Gastroesophageal sphincter (tissue), 4 donors: ENCODE results near the gene SMYD2. TPM values are rescaled to one million over a fixed set of nuclear protein-coding genes. Genes with fewer than 3 reads are reported as not detected.

Source experiments
- ATAC-seq: fragments of 150-250 bp; one replicate; pipeline ENCODE4 v1.9.1; 2016; ENCODE audit warnings: mild to moderate bottlenecking, moderate library complexity
- H3K27ac ChIP-seq, 4 donors: fragments of 200-600 bp; sonication (generic) in 3 of 4; 1 replicate in 3 of 4; 2 replicates in 1 of 4; pipeline ENCODE4 v1.5.1; 2016 to 2019
- H3K27me3 ChIP-seq: fragments of 200-600 bp; sonication (generic); one replicate; pipeline ENCODE4 v1.5.1; 2019
- H3K36me3 ChIP-seq, 2 donors: fragments of 200-600 bp; sonication (generic); one replicate each; pipeline ENCODE4 v1.5.1; 2019; ENCODE audit warnings: control low read depth in 1 of 2
- H3K4me1 ChIP-seq, 3 donors: fragments of 200-600 bp; sonication (generic); 1 replicate in 2 of 3; 2 replicates in 1 of 3; pipeline ENCODE4 v1.5.1; 2016 to 2019; ENCODE audit warnings: control low read depth in 2 of 3
- H3K4me3 ChIP-seq, 2 donors: fragments of 200-600 bp; sonication (generic); one replicate each; pipeline ENCODE4 v1.5.1; 2019; ENCODE audit warnings: mild to moderate bottlenecking in 1 of 2, moderate library complexity in 1 of 2
- H3K9me3 ChIP-seq, 3 donors: fragments of 200-600 bp; sonication (generic); one replicate each; pipeline ENCODE4 v1.5.1; 2017 to 2019; ENCODE audit warnings: control low read depth in 2 of 3
- EP300 ChIP-seq: sonication (generic); formaldehyde crosslinking; IDR thresholded peaks from one replicate; pipeline ENCODE4 v1.6.1; 2017; ENCODE audit warnings: antibody characterized with exemption, mild to moderate bottlenecking
- POLR2A ChIP-seq, 2 donors: fragments of 450-650 bp; IDR thresholded peaks; one replicate each; pipeline ENCODE4 v1.6.1; 2017; ENCODE audit warnings: antibody characterized with exemption in 2 of 2, mild to moderate bottlenecking in 2 of 2, moderate library complexity in 1 of 2
- POLR2AphosphoS5 ChIP-seq: sonication (generic); formaldehyde crosslinking; IDR thresholded peaks from one replicate; pipeline ENCODE4 v1.6.1; 2017; ENCODE audit warnings: antibody characterized with exemption
- WGBS, 2 donors: methylation state at CpG; one replicate each; pipeline ENCODE4 v1.1.5; 2018; ENCODE audit warnings: low coverage in 1 of 2; 5-methylcytosine and 5-hydroxymethylcytosine counted together
- total RNA-seq, 4 donors: library from RNA; depleted of rRNA; stranded (reverse); fragments of >200 nt; gene quantifications; one replicate each; pipeline ENCODE4 v1.1.0, GENCODE V29; 2016
- TF ChIP-seq, protein P1 (sequence below), 4 experiments: fragments of 200-600 bp in 2 of 4; fragments of 450-650 bp in 2 of 4; sonication (generic) in 1 of 4; IDR thresholded peaks; one replicate each; pipeline ENCODE4 v1.5.1; 2017 to 2019; ENCODE audit warnings: antibody characterized with exemption in 4 of 4, mild to moderate bottlenecking in 2 of 4, moderate library complexity in 2 of 4

SMYD2 gene
- total RNA-seq, 4 donors from 2014 or later: 12.0 to 30.3 (median 20.5) TPM

DNA sequence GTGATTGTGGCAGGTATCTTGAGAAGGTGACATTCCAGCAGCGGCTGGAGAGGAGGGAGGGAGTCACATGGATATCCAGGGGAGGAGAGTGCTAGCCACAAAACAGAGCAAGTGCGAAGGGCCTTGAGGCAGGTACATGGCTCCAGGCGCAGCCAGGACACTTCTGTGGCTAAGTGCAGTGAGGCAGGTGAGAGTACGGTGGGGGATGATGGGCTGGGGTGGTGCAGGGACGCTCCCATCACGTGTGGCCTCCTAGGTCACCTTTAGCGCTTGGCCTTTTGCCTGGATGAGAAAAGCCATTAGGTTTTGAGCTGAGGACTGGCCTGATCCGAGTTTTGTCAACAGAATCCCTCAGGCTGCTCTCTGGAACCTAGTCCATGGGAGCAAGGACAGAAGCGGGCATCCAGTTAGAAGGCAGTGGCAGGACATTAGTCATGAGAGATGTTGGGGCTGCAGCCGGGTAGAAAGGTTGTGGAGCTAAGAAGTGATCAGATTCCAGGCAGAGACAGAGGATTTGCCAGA, 31.6 kb downstream of the SMYD2 start:
- H3K9me3 ChIP-seq: no peaks in the 10 kb centered on the region
- H3K4me1 ChIP-seq: no peaks in the 10 kb centered on the region
- TF ChIP-seq, protein P1, sequence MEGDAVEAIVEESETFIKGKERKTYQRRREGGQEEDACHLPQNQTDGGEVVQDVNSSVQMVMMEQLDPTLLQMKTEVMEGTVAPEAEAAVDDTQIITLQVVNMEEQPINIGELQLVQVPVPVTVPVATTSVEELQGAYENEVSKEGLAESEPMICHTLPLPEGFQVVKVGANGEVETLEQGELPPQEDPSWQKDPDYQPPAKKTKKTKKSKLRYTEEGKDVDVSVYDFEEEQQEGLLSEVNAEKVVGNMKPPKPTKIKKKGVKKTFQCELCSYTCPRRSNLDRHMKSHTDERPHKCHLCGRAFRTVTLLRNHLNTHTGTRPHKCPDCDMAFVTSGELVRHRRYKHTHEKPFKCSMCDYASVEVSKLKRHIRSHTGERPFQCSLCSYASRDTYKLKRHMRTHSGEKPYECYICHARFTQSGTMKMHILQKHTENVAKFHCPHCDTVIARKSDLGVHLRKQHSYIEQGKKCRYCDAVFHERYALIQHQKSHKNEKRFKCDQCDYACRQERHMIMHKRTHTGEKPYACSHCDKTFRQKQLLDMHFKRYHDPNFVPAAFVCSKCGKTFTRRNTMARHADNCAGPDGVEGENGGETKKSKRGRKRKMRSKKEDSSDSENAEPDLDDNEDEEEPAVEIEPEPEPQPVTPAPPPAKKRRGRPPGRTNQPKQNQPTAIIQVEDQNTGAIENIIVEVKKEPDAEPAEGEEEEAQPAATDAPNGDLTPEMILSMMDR (IDR thresholded peaks at IDR 0.05): no peak
- TF ChIP-seq EP300 (no peak), POLR2A (IDR thresholded peaks at IDR 0.05) (no peak), POLR2AphosphoS5 (no peak)
- 93 to 95% methylated on average over 3 of the region's 10 CpGs for WGBS, 2 donors
- H3K4me3 ChIP-seq: no peak overlapping the region
- ATAC-seq: no peak
- H3K27ac ChIP-seq: no peak overlapping the region
- peaks cover 0 to 10% of the 10 kb centered on the region in 2 donors for H3K36me3 ChIP-seq
- no peaks in the 10 kb centered on the region for H3K27me3 ChIP-seq

DNA sequence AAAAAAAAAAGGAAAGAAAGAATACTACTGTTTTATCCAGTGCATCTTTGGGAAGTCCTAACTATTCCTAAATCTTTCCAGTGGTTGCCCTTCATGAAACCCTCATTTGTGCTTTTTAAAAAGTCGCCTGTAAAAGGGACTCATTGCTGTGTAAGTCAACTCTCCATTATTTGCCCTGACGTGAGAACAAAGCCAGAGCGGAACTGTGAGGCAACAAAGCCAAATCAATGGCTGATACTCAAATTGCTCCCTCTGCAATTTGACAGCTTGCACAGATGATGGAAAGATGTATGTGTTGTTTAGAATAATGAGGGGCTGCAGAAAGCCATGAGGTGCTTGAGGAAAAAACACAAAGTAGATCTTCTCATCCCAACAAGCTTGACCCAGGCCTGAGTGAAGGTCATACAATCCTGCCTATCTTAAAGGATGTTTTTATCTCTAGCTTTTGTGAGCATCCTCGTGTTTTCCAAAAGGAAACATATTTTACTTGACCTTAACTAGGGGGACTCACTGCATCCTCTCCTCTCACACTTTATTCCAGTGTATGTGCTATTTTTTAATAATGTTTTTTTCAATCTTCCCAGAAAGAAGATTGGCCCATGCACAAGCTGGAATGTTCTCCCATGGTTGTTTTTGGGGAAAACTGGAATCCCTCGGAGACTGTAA, 33.4 kb downstream of the SMYD2 start:
- Histone ChIP-seq H3K4me3 (no peak overlapping the region), H3K27ac (no peak overlapping the region), H3K36me3 (peaks cover 0 to 24% of the 10 kb centered on the region in 2 donors), H3K4me1 (no peaks in the 10 kb centered on the region), H3K27me3 (no peaks in the 10 kb centered on the region), H3K9me3 (no peaks in the 10 kb centered on the region)
- TF ChIP-seq POLR2A (IDR thresholded peaks at IDR 0.05) (no peak), EP300 (no peak)
- ATAC-seq: no peak
- WGBS, 2 donors: 84 to 85% methylated on average over 5 of the region's 5 CpGs

DNA sequence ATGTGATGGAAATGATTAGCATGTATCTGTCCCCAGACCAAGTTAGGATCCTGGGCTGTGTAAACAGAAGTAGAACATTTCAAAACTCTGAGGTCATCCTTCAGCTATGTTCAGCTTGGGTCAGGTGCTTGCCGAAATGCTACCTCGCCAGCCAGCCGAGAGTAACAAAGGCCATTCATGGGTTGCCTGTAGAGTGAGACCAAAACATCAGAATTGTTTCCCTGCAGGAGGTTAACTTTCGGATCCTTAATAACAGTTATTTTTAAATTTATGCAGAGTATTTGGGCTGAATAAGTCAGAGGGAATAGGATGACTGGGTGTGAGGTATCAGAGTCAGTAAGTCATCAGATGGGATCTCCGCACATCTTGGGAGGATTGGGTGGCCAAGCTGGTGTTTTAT, 35.6 kb downstream of the SMYD2 start:
- Histone ChIP-seq H3K4me1 (no peaks in the 10 kb centered on the region), H3K36me3 (peaks cover 0 to 43% of the 10 kb centered on the region in 2 donors), H3K9me3 (no peaks in the 10 kb centered on the region), H3K4me3 (no peak overlapping the region), H3K27ac (no peak overlapping the region), H3K27me3 (no peaks in the 10 kb centered on the region)
- 91 to 100% methylated on average over 1 to 5 of the region's 5 CpGs for WGBS, 2 donors
- ATAC-seq: no peak
- TF ChIP-seq POLR2AphosphoS5: no peak
- no peak for TF ChIP-seq EP300
- TF ChIP-seq, protein P1 (IDR thresholded peaks at IDR 0.05): no peak
- no peak for TF ChIP-seq POLR2A (IDR thresholded peaks at IDR 0.05)

DNA sequence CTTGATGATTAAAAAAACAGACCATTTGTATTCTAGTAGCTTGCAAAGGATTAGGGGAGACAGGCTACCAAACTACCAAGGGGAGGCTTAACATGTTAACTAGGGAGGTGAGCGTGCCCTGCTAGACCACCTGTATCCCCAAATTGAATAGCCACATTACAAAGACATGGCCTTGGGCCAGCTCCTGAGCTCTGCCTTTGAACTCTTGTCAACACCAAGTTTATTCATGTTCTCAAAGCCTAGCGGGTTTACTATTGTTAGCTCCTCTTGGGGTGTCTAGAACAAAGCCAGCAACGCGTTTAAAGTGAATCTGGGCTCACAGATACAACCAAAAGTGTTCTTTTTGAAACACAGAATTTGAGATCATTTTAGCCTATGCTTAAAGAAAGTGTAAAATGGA, 36.3 kb downstream of the SMYD2 start:
- WGBS, 2 donors: 40 to 76% methylated on average over 1 to 4 of the region's 4 CpGs
- H3K36me3 ChIP-seq: peaks cover 0 to 46% of the 10 kb centered on the region in 2 donors
- no peaks in the 10 kb centered on the region for H3K4me1 ChIP-seq
- TF ChIP-seq POLR2A (IDR thresholded peaks at IDR 0.05): no peak
- TF ChIP-seq, protein P1 (IDR thresholded peaks at IDR 0.05): no peak
- TF ChIP-seq POLR2AphosphoS5: no peak
- no peak for TF ChIP-seq EP300
- H3K27ac ChIP-seq: no peak overlapping the region
- H3K4me3 ChIP-seq: no peak overlapping the region
- no peaks in the 10 kb centered on the region for H3K9me3 ChIP-seq
- H3K27me3 ChIP-seq: no peaks in the 10 kb centered on the region
- no peak for ATAC-seq

DNA sequence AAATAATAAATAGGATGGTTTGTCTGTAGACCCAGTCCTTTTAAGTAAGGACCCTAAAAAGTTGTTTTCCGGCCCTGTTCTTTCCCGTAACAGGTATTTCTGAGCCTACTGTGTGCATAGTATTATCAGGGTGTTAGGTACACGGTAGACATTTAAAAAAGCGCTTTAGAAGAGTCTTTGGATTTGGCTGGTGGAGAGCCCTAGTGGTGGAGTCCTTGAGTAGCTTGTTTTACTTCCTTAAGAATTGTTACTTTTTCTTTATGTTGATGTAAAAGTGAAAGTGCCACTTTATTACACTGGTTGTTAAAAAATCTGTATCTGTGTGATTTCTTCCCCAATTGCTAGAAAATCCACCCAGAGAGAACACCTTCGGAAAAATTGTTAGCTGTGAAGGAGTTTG, 36.8 kb downstream of the SMYD2 start:
- no peaks in the 10 kb centered on the region for H3K4me1 ChIP-seq
- no peak for TF ChIP-seq POLR2A (IDR thresholded peaks at IDR 0.05)
- TF ChIP-seq, protein P1 (IDR thresholded peaks at IDR 0.05): no peak
- no peak for TF ChIP-seq POLR2AphosphoS5
- no peak for TF ChIP-seq EP300
- H3K27me3 ChIP-seq: no peaks in the 10 kb centered on the region
- no peak for ATAC-seq
- H3K36me3 ChIP-seq: peaks cover 0 to 47% of the 10 kb centered on the region in 2 donors
- H3K9me3 ChIP-seq: no peaks in the 10 kb centered on the region
- 85 to 100% methylated on average over 2 to 5 of the region's 5 CpGs for WGBS, 2 donors
- H3K27ac ChIP-seq: no peak overlapping the region
- no peak overlapping the region for H3K4me3 ChIP-seq
